SIG-M5 treated with dmso at 0.1 percent for 504 hours (cell line): ENCODE data around the gene STEAP1B.
A peak's percentile ranks its signal among the peaks of the same experiment; 100 is the strongest.
"Not testable (repeated sequence)": the region's sequence is repeated elsewhere in the genome, so short reads cannot be mapped to it uniquely, and the experiment has no call there.

Source experiments
- DNase-seq: peaks from one replicate; lab custom pipeline; 2025; ENCODE audit not compliant: unreplicated experiment; lab: John Stamatoyannopoulos, UW

The STEAP1B gene

DNA sequence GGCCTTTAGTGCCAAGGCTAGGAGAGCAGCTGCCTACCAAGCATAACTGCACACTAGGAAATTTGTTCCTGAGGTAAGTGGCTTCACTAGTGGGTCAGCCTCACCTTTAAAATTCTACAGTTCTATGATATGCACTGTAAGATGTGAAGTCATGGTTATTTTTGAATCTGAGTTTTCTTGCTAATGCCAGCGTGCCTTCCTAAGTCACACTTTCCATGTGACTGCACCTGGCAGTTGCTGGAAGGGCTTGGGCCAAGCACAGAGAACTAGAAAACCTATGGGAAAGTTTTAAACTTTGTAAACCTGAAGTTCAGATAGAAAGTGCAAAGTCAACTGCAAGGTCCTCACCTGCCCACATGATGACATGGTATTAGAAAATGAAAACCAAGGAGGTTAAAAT is 42.5 kb downstream of the STEAP1B start:
- DNase-seq, result no peak

DNA sequence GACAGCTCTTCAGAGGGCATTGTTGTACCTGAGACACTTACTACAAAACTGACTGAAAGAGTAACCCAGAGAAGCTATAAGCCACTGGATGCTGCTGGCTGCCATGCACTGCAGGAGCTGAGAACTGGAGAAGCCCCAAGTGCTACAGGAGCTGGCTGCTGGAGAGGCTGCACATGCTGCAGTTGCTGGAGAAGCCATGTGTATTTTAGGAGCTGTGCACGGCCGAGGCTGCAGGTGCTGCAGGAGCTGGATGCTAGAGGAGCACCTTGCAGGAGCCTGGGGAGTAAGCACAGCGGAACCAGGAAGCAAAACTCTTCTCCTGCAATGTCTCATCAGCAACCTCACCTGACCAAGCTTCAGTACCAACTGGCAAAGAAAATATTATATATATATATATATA is 45.5 kb downstream of the STEAP1B start:
- DNase-seq, result no peak

DNA sequence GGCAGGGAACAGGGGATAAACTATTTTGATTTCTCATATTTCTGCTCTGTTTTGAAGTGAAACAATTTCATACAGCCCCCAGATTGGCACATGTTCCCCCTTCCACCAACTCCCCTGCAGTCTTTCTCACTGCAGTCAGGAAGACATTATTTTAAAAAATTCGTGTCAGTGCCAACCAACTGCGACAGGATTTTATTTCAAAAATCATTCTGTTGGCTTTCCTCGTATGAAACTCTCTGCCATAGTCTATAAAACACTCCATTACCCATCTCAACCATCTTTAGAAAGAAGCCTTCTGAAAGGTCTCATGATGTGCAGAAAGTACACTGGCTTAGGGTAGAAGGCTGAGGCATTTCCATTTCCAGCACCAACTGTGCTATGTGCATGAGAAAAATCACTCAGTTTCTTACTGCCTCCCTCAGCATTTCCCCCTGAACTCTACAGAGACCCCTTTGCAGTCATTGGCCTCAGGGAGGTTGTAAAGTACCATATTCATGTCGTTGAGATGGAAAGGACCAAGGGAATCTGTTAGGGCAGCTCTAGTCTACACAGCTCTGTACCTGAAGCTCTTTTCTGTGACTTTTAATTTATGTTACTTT is 46.9 kb downstream of the STEAP1B start:
- no peak for DNase-seq

DNA sequence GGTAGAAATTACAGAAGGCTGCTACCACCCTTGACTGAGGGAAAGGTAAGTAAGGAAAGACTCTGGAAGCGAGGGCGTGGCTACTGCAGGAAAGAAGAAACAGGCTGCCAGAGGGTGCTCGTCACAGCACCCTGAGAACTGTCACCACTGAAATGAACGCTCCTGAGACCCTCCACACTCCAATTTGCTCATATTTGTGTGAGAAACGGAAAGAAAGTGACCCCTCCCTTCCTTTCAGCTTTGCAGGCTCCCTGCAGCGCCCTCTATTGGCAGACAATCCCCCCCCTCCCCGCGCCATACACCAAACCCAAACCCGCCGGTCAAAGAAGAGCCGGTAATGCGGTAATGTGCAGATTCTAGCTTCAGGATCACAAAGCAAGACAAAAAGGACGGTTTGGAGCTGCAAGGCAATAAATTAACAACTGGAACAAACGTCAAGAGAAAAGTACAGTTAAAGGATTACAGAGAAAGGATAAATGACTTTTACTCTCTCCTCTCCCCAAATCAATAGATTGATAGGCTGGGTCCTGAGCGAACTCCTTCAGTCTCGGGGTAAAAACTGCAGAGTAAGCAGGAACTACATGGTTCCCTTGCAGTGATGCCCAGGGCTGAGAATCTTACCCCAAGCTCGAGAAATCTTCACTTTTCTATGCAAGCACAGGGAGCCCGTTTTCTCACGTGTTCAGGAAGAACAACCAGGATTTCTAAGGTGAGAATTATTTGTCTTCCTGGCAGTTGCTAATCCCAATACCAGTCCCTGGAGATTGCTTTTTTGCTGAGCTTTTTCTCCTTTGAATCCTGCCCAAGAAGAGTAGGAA is 47.6 kb downstream of the STEAP1B start:
- DNase-seq, result no peak

DNA sequence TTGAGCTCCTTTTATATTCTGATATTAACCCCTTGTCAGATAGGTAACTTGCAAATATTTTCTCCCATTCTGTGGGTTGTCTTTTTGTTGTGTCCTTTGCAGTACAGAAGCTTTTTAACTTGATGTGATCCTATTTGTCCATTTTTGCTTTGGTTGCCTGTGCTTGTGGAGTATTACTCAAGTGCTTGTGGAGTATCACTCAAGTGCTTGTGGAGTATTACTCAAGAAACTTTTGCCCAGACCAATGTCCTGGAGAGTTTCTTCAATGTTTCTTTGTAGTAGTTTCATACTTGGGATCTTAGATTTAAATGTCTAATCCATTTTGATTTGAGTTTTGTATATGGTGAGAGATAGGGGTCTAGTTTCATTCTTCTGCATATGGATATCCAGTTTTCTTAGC is 50.0 kb downstream of the STEAP1B start:
- not testable (repeated sequence) for DNase-seq

DNA sequence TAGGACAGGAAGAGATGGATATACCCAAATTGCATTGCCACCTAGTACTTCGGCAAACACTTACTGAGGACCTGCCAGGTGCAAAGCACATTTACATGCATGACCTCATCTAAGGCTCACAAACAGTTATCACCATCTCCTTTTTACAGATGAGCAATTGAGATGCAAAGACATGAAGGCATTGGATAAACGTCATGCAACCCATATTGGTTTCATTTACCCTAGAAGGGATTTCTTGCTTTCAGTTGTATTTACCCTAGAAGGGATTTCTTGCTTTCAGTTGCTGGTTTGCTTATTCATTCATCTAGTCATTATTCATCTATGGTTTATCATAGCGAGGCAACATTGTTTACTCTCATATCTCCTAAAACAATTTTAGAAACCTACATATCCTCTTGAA is 52.2 kb downstream of the STEAP1B start:
- no peak for DNase-seq

DNA sequence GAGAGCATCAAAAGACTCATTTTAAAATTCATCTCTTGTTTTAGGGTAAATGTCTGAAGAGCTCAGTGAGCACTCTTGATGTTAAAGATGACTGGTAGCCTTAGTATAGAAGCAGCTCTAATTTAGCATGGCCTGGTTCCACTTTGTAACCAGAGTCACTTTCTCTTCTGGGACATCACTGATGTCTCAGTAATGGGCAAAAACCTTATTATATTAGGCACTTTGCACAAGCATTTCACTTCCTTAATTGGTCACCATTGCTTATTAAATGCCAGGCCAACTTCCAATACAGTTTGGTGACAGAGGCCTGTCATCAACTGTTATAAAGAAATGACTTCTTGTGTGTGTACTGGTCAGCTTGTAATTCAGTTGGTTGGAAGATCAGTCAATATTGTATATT is 53.0 kb downstream of the STEAP1B start:
- DNase-seq, result no peak

DNA sequence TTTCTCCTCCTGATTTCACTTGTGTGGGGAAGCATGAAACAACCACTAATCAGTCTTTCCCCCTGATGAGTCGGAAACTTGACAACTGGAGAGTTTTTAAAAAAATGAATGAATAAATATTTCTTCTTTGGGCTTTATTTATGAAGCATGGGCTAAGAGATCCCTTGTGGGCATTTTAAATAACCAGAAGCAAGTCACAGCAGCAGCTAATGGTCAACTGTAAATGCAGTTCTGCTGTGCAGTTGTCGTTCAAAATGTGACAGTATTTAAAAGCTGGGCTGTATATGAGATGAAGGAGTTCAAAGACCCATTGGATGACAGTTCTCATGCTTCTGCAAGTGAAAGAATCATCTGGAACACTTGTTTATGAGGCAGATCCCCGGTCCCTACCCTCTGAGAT is 54.1 kb downstream of the STEAP1B start:
- DNase-seq, result no peak

DNA sequence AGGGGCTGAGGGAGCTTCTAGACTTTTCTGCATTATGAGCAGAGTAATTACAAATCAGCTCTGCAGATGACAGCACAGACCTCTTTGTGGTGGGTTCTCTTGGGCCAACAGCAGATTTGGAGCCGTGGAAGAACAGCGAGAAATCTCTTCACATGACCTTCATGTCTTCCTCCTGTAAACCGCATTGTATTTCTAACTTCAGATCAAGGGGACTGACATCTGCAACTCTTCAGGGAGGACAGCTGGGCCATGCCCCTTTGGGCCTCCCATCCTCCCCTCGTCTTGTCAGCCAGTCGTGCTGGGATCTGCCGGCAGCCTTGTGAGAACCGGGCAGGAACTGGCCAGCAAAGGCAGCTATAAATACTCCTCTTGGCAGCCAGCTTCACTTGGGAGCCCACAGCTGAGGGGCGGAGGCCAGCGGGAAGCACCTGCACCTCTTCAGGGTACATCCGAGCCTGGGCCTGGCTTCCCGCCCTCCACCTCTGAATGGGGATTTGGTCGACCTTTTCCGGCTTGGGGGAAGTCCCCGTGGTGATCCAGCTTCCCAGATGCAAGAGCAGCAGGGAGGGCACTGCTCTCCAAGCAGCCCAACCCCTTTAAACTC is 54.7 kb downstream of the STEAP1B start:
- DNase-seq, result no peak

DNA sequence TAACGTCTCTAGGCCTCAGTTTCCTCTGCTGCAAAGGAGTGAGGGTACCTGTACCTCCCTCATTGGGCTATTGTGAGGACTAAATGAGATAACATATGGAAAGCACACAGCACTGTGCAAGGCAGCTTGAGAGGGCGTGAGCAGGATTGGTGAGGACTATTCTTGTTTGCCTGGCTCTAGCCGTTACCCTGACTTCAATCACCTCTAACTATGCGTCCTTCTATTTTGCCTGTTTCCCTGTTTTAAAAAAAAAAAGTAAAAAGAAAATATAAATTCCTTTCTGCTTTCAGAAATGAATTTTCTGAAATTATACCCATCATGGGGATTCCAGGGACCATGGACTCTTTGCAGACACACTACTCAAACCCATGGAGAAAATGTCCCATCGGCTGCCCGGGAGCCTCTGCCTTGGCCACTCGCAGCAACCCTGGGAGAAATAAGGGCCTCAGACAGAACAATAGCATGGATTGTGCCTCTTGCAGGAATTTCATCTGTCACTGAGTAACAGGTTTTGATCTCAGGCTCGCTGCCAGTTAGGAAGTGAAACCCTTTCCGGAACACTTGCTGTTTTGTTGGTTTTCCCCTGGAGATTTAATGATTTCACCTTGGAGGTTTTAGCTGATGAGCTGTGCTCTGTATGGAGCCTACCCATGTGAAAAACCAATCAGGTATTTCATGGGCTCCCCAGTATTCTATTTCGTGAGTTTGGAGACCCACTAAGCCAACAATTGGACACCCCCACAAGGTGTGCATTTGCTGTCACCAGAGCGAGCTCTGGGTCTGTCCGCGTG is 55.6 kb downstream of the STEAP1B start:
- DNase-seq, result no peak

DNA sequence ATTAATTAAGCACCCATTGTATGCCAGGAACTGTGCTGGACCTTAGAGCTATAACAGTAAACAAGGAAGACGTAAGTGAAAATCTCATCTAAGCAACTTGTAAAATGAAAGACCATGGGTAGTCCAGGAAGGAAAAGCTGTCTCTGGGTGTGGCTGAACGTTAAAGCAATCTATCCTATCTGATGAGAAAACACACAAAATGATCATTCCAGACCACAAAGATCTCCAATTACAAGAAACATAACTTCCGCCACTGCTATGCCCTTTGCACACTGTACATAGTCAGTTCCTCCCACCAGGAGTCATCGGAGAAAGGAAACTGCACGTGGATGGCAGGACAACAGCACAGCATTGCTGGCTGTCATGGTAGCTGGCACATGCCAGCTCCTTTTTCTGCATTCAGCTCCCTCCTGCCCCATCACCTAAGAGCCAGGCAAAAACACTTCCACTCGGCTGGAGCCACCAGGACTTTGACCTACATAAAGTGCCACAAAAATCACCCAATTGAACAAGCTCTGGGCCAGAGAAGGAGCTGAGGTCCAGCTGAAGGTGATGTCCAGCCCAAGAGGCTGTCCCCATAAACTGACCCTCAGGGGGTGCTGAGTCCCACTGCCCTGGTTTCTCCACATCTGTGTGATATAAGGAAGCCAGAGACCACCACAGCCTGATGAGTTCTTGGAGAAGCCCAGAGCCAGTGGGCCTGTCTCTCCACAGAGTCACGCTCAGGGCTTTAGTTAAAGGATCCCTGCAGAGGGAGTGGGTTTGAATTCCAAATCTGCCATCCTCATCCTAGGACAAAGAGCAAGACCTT is 56.4 kb downstream of the STEAP1B start:
- DNase-seq, result no peak

DNA sequence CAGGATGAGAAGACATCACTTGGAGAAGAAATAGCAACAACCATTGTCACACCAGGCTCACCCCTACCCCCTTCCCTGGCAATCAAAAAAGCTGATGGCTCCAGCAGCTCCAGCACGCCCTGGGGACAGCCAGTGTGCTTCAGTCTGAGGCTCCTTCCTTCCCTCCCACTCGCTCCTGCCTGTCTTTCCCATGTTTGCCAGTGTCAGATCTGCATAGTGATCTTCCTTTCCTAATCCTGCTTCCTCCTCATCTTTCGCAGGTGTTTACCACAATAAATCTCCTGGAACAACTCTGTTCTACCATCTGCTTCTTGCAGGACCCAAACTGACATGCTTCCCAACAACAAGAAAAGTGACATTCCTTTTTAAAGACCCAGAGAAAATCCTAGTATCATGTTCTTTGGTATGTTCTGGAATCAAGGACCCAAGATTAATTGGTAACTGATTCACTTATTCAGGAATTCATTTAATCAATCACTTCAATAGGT is 57.1 kb downstream of the STEAP1B start:
- DNase-seq, result no peak

DNA sequence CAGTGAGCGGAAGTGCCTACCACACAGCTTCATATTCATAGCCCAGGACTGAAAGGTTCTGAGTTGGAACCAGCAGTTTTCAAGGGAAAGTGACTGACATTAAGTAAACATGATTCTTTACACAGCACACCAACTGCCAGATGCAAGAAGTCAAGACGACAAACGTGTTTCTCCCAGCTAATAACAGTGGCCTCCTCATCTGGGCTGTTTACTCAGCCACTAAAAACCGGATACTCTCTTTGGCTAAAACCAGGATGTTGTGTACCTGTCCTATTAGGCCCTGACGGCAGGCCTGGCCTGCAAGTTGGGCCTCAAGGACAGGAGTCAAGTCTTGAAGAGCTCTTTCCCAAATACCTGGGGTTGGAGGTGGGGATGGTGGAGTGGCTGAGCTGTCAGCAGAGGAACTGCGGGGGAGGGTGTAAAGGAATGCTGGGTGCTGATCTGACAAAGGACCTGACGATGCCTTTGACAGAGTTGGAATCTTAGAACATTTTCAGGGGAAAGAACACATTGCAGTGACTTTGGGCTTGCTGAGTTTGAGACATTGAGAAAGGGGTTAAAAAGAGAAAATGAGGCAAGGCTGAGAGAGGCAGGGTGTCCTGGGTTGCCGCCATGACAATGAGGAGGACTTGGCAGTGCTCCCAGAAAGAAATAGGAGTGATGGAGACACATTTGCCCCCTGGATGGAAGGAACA is 57.7 kb downstream of the STEAP1B start:
- no peak for DNase-seq

DNA sequence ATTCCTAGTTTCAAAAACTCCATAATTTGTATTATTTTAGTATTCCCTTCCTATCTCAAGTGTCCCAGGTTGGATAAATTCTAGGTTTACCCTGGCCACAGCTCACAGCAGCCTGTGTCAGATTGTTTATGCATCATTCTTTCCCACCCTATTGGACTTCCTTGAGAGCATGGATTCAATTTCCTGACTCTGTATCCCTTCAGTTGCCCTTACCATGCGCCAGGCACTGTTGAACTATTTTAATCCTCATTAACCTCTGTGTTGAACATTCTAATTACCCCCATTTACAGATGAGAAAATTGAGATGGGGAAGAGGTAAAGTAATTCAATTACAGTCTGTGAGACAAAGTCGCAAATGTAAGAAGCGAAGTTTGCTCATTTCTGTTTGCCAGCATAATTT is 58.8 kb downstream of the STEAP1B start:
- DNase-seq, result no peak

DNA sequence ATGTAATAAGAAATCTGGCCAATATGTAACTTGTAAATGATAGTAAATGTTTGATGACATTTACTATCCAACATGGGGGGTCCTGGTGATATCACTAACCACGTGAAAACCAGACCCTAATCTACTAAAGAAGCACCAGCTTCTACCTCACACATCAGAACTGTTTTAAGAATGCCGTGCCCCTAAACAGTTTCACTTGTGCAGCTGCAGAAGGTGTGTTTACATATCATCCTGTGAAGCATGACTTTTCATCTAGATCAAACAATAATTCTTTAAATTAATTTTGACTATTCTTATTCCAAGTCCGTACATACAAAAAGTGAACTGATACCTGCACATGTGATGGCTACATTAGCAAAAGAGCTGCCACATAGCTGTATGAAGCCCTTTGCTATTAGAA is 61.0 kb downstream of the STEAP1B start:
- DNase-seq, result no peak

DNA sequence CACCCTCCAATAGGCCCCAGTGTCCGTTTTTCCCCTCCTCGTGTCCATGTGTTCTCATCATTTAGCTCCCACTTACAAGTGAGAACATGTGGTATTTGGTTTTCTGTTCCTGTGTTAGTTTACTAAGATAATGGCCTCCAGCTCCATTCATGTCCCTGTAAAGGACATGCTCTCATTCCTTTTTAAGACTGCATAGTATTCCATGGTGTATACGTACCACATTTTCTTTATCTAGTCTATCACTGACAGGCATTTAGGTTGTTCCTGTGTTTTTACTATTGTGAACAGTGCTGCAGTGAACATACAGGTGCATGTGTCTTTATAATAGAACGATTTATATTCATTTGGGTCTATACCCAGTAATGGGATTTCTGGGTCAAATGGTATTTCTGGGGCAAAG is 63.4 kb downstream of the STEAP1B start:
- DNase-seq, result not testable (repeated sequence)

DNA sequence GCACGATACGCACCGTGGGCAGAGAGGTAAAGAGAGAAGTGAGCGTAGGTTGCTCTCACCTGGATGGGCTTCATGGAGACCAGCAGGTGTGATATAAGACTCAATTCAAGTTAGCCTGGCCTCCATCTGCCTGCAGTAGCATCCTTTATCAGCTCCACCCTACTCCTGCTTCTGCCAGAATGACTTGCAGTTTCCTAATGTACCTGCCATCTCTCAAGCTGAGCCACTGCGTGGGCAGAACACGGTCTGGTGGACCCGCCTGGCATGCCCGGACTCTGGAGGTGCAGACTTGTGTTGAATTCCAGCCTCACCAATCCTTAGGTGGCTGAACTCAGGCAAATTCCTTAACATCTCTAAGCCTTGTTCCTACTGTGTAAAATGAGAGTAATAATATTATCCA is 64.3 kb downstream of the STEAP1B start:
- no peak for DNase-seq

DNA sequence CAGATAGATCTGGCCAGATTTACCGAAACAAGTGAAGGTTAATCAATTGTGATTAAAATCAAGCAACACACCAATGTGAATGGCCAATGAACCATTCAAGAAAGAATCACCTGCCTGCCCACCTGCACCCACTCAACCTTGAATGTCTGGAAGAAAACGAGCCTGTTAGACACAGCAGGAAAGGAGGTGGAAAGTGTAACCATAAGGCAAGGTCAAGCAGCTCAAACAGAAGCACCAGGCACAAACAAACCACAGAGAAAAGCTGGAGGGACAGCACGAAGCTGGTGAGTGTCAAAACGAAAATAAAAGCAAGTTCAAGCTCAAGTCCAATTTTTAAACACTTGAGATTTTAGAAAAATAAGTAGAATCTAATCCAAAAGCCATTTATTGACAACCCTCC is 64.9 kb downstream of the STEAP1B start:
- DNase-seq, result no peak

DNA sequence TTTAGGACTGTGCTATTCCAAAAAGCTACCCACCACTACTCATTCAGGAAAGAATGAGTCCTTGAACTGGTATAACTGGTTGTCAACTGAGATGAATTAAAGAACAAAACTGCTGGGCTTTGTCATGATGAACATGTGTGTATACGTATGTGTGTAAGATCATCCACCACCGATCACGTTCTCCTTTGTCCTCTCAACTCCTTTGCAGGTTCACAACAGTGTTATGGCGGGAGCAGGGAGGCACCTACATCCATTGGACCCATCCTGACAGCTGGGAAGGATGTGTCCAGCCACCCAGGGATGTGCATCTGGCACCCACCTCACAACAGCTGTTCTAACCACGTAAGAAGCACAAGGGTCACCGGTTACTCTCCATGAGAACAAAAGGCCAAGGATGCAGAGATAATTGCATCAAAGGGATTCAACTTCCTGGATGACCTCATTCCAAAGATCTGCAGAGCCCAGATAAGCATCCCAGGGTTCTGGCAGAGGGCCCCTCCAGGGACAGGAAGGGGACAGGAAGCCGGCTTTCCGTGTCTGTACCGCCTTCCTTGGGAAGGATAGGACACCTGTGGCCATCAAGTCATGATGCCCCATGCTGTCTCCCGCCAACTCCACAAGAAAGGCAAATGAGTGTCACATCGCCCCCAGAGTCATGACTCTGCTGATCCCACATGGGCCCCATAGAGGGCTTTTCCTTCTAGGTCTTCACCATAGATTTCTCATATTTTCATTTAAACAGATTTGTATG is 66.1 kb downstream of the STEAP1B start:
- peak; percentile 10 for DNase-seq
